HG02798 (cell line): ENCODE data around the gene DNAJC16.

ENCODE experiments used
- ATAC-seq: cut with Tn5 transposase; IDR thresholded peaks from one replicate; pipeline ENCODE4 v1.9.1; 2021; ENCODE audit warnings: mild to moderate bottlenecking; ENCODE audit not compliant: unreplicated experiment, poor library complexity

Gene DNAJC16

GRCh38 chr1:15618077-15618654, 91.5 kb downstream of the DNAJC16 start:
- peak; percentile 24 for ATAC-seq

GRCh38 chr1:15618655-15619525, 92.2 kb downstream of the DNAJC16 start:
- ATAC-seq: no peak

GRCh38 chr1:15620155-15620545, 93.5 kb downstream of the DNAJC16 start:
- ATAC-seq: no peak

GRCh38 chr1:15620902-15621682, 94.4 kb downstream of the DNAJC16 start:
- no peak for ATAC-seq

- ATAC-seq: no peak
Observed at GRCh38 chr1:15621975-15622374, 95.3 kb downstream of the DNAJC16 start.

- ATAC-seq: no peak
Observed at GRCh38 chr1:15622712-15623373, 96.2 kb downstream of the DNAJC16 start.

GRCh38 chr1:15623435-15623834, 96.8 kb downstream of the DNAJC16 start:
- ATAC-seq: no peak

GRCh38 chr1:15624133-15624714, 97.6 kb downstream of the DNAJC16 start:
- ATAC-seq: no peak

GRCh38 chr1:15625056-15625917, 98.6 kb downstream of the DNAJC16 start:
- no peak for ATAC-seq
